IMR-90 (cell line): ENCODE measurements around the gene SP7. TPM values are rescaled to one million over a fixed set of nuclear protein-coding genes. Genes with fewer than 3 reads are reported as not detected.

Experiments
- ATAC-seq: fragments of 200-7000 bp; cut with Tn5 transposase; 2 replicates; pipeline ENCODE4 v1.9.1; 2020; ENCODE audit warnings: low read depth, mild to moderate bottlenecking, moderate library complexity
- Bru-seq: library from RNA; stranded (reverse); fragments of 400-500 nt; gene quantifications from one replicate; lab custom pipeline; 2021; lab: Mats Ljungman, UMichigan
- BruChase-seq, 2 experiments: library from RNA; stranded (reverse); fragments of 400-500 nt; gene quantifications; one replicate each; lab custom pipeline; 2021; lab: Mats Ljungman, UMichigan
- BruUV-seq: library from RNA; stranded (reverse); fragments of 400-500 nt; replicated peaks from 2 replicates; lab custom pipeline; 2021; lab: Mats Ljungman, UMichigan
- CTCF ChIA-PET: fragments of 300-600 bp; formaldehyde crosslinking; extraction: SDS; loops from one replicate; lab custom pipeline; 2021; ENCODE audit warnings: antibody characterized with exemption; lab: Yijun Ruan, JAX
- POLR2A ChIA-PET: fragments of 300-600 bp; sonication (Branson Sonifier 250); formaldehyde crosslinking; loops from one replicate; lab custom pipeline; 2022; ENCODE audit warnings: antibody characterized with exemption; ENCODE audit not compliant: unreplicated experiment; lab: Charles Lee
- DNase-seq: peaks from one replicate; pipeline ENCODE4 v3.0.0; 2013
- H2AFZ ChIP-seq: replicated peaks from 2 replicates; pipeline ENCODE3; 2013; ENCODE audit warnings: low read length, mild to moderate bottlenecking; ENCODE audit not compliant: poor library complexity
- H2AK5ac ChIP-seq: 2 replicates; pipeline ENCODE4 v1.6.1; 2013; ENCODE audit warnings: low read depth, low read length, inconsistent platforms
- H2AK9ac ChIP-seq: replicated peaks from 2 replicates; pipeline ENCODE3; 2013; ENCODE audit warnings: mild to moderate bottlenecking, low read depth, low read length, moderate library complexity; ENCODE audit not compliant: poor library complexity
- H2BK120ac ChIP-seq: 2 replicates; pipeline ENCODE4 v1.6.1; 2013; ENCODE audit warnings: low read depth, low read length, inconsistent platforms
- H2BK15ac ChIP-seq: 3 replicates; pipeline ENCODE4 v1.6.1; 2013; ENCODE audit warnings: low read depth, low read length, inconsistent platforms
- H2BK20ac ChIP-seq: 2 replicates; pipeline ENCODE4 v1.6.1; 2013; ENCODE audit warnings: low read depth, mild to moderate bottlenecking, inconsistent platforms, low read length, moderate library complexity
- H2BK5ac ChIP-seq: 2 replicates; pipeline ENCODE4 v1.6.1; 2013; ENCODE audit warnings: mild to moderate bottlenecking, low read depth, low read length, inconsistent platforms; ENCODE audit not compliant: poor library complexity, severe bottlenecking
- H3K14ac ChIP-seq: replicated peaks from 2 replicates; pipeline ENCODE4 v1.6.1; 2013; ENCODE audit warnings: low read depth, low read length, inconsistent platforms
- H3K18ac ChIP-seq: 2 replicates; pipeline ENCODE4 v1.6.1; 2013; ENCODE audit warnings: low read depth, low read length, control low read depth
- H3K23ac ChIP-seq: 2 replicates; pipeline ENCODE4 v1.6.1; 2013; ENCODE audit warnings: low read depth, low read length, inconsistent platforms
- H3K27ac ChIP-seq: 2 replicates; pipeline ENCODE4 v1.5.1; 2013; ENCODE audit warnings: mild to moderate bottlenecking, control low read depth, low read length; ENCODE audit not compliant: insufficient read depth
- H3K27me3 ChIP-seq: 2 replicates; pipeline ENCODE4 v1.6.1; 2013; ENCODE audit warnings: low read length; ENCODE audit not compliant: control insufficient read depth, insufficient read depth
- H3K36me3 ChIP-seq: 2 replicates; pipeline ENCODE4 v1.6.1; 2013; ENCODE audit warnings: low read length, mixed read lengths; ENCODE audit not compliant: control insufficient read depth, insufficient read depth
- H3K4ac ChIP-seq: 2 replicates; pipeline ENCODE4 v1.6.1; 2013; ENCODE audit warnings: low read depth, low read length, inconsistent platforms
- H3K4me1 ChIP-seq: 2 replicates; pipeline ENCODE4 v1.6.1; 2013; ENCODE audit warnings: low read length, mixed read lengths; ENCODE audit not compliant: control insufficient read depth, insufficient read depth
- H3K4me2 ChIP-seq: 2 replicates; pipeline ENCODE4 v1.6.1; 2013; ENCODE audit warnings: low read depth, mild to moderate bottlenecking, control low read depth, low read length, moderate library complexity
- H3K4me3 ChIP-seq: 2 replicates; pipeline ENCODE4 v1.5.1; 2013; ENCODE audit warnings: low read depth, mild to moderate bottlenecking, control low read depth, low read length, moderate library complexity; ENCODE audit not compliant: insufficient read depth
- H3K56ac ChIP-seq: 2 replicates; pipeline ENCODE4 v1.6.1; 2013; ENCODE audit warnings: low read length, inconsistent platforms; ENCODE audit not compliant: insufficient read depth; ENCODE audit errors: extremely low read depth
- H3K79me1 ChIP-seq, 2 experiments: 2 replicates each; pipeline ENCODE4 v1.6.1; 2013; ENCODE audit warnings: low read length in 2 of 2, inconsistent platforms in 1 of 2, low read depth in 1 of 2
- H3K9ac ChIP-seq: 2 replicates; pipeline ENCODE4 v1.6.1; 2013; ENCODE audit warnings: low read depth, low read length, control low read depth
- H3K9me1 ChIP-seq: 2 replicates; pipeline ENCODE4 v1.6.1; 2013; ENCODE audit warnings: low read length, inconsistent platforms; ENCODE audit not compliant: insufficient read depth
- H3K9me3 ChIP-seq: 2 replicates; pipeline ENCODE4 v1.6.1; 2013; ENCODE audit warnings: low read length; ENCODE audit not compliant: control insufficient read depth, insufficient read depth
- H4K20me1 ChIP-seq: 2 replicates; pipeline ENCODE4 v1.6.1; 2013; ENCODE audit warnings: low read length, inconsistent platforms; ENCODE audit not compliant: insufficient read depth
- H4K5ac ChIP-seq: 2 replicates; pipeline ENCODE4 v1.6.1; 2013; ENCODE audit warnings: mild to moderate bottlenecking, low read depth, low read length, control low read depth
- H4K8ac ChIP-seq, 2 experiments: 2 replicates each; pipeline ENCODE4 v1.6.1; 2013; ENCODE audit warnings: low read depth in 2 of 2, low read length in 2 of 2, control low read depth in 1 of 2, inconsistent platforms in 1 of 2
- H4K91ac ChIP-seq: 2 replicates; pipeline ENCODE4 v1.6.1; 2013; ENCODE audit warnings: low read depth, low read length, inconsistent platforms; ENCODE audit not compliant: insufficient read depth
- BHLHE40 ChIP-seq: fragments of 150-350 bp; IDR thresholded peaks from 2 replicates; pipeline ENCODE4 v1.6.1; 2016; ENCODE audit warnings: mild to moderate bottlenecking, low read depth, low read length
- CEBPB ChIP-seq: IDR thresholded peaks from 2 replicates; pipeline ENCODE4 v1.6.1; 2012; ENCODE audit warnings: low read depth, low read length, improper control_type of control experiment
- CHD1 ChIP-seq: IDR thresholded peaks from 2 replicates; pipeline ENCODE4 v1.6.1; 2012; ENCODE audit warnings: low read depth, low read length, improper control_type of control experiment
- FOS ChIP-seq: fragments of 150-350 bp; IDR thresholded peaks from 2 replicates; pipeline ENCODE4 v1.6.1; 2016; ENCODE audit warnings: low read depth, low read length
- MAFK ChIP-seq: IDR thresholded peaks from 2 replicates; pipeline ENCODE4 v1.6.1; 2012; ENCODE audit warnings: low read depth, low read length, improper control_type of control experiment
- MAZ ChIP-seq: IDR thresholded peaks from 2 replicates; pipeline ENCODE4 v1.6.1; 2012; ENCODE audit warnings: low read depth, mild to moderate bottlenecking, low read length, improper control_type of control experiment, moderate library complexity, borderline replicate concordance
- NFE2L2 ChIP-seq: fragments of 150-350 bp; IDR thresholded peaks from 2 replicates; pipeline ENCODE4 v1.6.1; 2016; ENCODE audit warnings: low read depth, mild to moderate bottlenecking, low read length
- POLR2A ChIP-seq: IDR thresholded peaks from 2 replicates; pipeline ENCODE4 v1.6.1; 2012; ENCODE audit warnings: mild to moderate bottlenecking, low read depth, low read length
- RAD21 ChIP-seq: IDR thresholded peaks from 2 replicates; pipeline ENCODE4 v1.6.1; 2012; ENCODE audit warnings: low read length, improper control_type of control experiment
- RCOR1 ChIP-seq: IDR thresholded peaks from 2 replicates; pipeline ENCODE4 v1.6.1; 2012; ENCODE audit warnings: mild to moderate bottlenecking, low read length, improper control_type of control experiment; ENCODE audit not compliant: insufficient replicate concordance
- RFX5 ChIP-seq: IDR thresholded peaks from 2 replicates; pipeline ENCODE4 v1.8.0; 2012; ENCODE audit warnings: low read depth, mild to moderate bottlenecking, low read length, moderate library complexity
- SMC3 ChIP-seq: fragments of 150-350 bp; IDR thresholded peaks from 2 replicates; pipeline ENCODE4 v1.6.1; 2016; ENCODE audit warnings: low read depth, mild to moderate bottlenecking, antibody characterized with exemption, low read length, moderate library complexity
- WGBS, 2 experiments: methylation state at CpG; one replicate each; pipeline versions ENCODE4 v1.1.5 to v1.1.7; 2013; ENCODE audit warnings: missing lambda C conversion rate in 2 of 2; ENCODE audit not compliant: insufficient read length in 1 of 2; ENCODE audit errors: extremely low coverage in 2 of 2; 5-methylcytosine and 5-hydroxymethylcytosine counted together
- dilution Hi-C: fragments of 300-500 bp; cut with HindIII; formaldehyde crosslinking; loops from one replicate; pipeline ENCODE4 v1.14.3; 2018; ENCODE audit warnings: low sequenced_read_pairs; ENCODE audit not compliant: unreplicated experiment
- in situ Hi-C: fragments of 300-500 bp; cut with MboI; formaldehyde crosslinking; loops from 3 replicates; pipeline ENCODE4 v1.14.3; 2019; ENCODE audit warnings: low sequenced_read_pairs, inconsistent platforms, mixed read lengths
- intact Hi-C: fragments of 100-400 bp; cut with micrococcal nuclease; formaldehyde crosslinking; loops from 2 replicates; pipeline ENCODE4 v1.10.0; 2022
- long read RNA-seq: library from polyadenylated mRNA; unstranded; transcript quantifications from one replicate; pipeline ENCODE4 v2.0.0, GENCODE V29; 2021; ENCODE audit not compliant: unreplicated experiment
- polyA plus RNA-seq, 3 experiments: library from polyadenylated mRNA; depleted of rRNA; stranded (reverse); fragments of >200 nt; gene quantifications; 2 replicates each; pipeline ENCODE4 v1.2.3, GENCODE V29; 2012; ENCODE audit warnings: low replicate concordance in 1 of 3
- total RNA-seq: library from RNA; depleted of rRNA; stranded (reverse); fragments of >200 nt; gene quantifications from 2 replicates; pipeline ENCODE4 v1.2.3, GENCODE V29; 2012; rRNA removed
- TF ChIP-seq, protein P1 (sequence below): conservative IDR thresholded peaks from 2 replicates; pipeline ENCODE4 v1.5.1; 2012; ENCODE audit warnings: mild to moderate bottlenecking, low read depth, low read length, improper control_type of control experiment
- TF ChIP-seq, protein P2 (sequence below): fragments of 150-350 bp; IDR thresholded peaks from 2 replicates; pipeline ENCODE4 v1.6.1; 2016; ENCODE audit warnings: low read depth, mild to moderate bottlenecking, low read length, moderate library complexity, borderline replicate concordance
- TF ChIP-seq, protein P3 (sequence below): fragments of 150-350 bp; IDR thresholded peaks from 2 replicates; pipeline ENCODE4 v1.6.1; 2017; ENCODE audit warnings: mild to moderate bottlenecking, antibody characterized with exemption, low read length, low read depth

Gene SP7
- total RNA-seq (not detected in 2 replicates), polyA plus RNA-seq (2012; rRNA removed) (not detected in 2 replicates), Bru-seq, nascent RNA (percentile 12 among the genes with signal in this experiment), BruChase-seq, experiment 1, labeled RNA remaining after a 6-hour chase (percentile 17 among the genes with signal in this experiment), BruChase-seq, experiment 2, labeled RNA remaining after a 2-hour chase (percentile 12 among the genes with signal in this experiment)
- polyA plus RNA-seq (2012; cell fraction: cytosol; rRNA removed) = not detected in 2 replicates
- not detected in 2 replicates for polyA plus RNA-seq (2012; cell fraction: nucleus; rRNA removed; ENCODE audit: low replicate concordance)
- long read RNA-seq = 0 reads

DNA sequence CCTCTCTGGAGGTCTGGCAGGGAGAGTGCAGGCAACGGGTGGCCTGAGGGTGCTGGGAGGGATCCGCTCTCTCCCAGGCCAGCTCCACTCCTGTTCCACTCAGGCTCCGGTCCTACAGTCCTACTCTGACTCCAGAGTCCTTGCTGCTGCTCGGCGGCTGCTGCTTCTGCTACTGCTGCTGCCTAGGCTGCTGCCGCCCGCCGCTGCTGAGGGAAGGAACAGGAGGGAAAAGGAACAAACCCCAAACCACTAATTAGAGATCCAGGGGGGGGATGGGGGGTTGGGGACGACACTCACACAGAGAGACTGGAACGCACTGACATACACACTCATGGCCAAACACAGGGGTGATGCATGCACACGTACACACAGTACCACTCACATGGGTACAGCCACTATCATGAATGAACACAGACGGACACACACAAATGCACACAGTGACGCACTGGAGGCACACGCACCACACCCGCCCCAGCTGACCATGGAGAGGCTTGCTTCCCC lies at the start of gene SP7:
TSS of gene SP7 (minus strand) at position 174 of the 501 bp plus-strand sequence. CDS start 708 bp downstream, outside the sequence.
- WGBS, 2 experiments = no CpG with 5 or more reads among the region's 15 CpGs
- no peaks in the 10 kb centered on the region for H3K36me3 ChIP-seq
- peak within 1 kb of the TSS; percentile 52 for H2AK9ac ChIP-seq
- DNase-seq (no peak), ATAC-seq (no peak; the same call in 1 of the 2 replicates)
- H3K23ac ChIP-seq = 0 out of 2 replicates have a peak within 1 kb of the TSS, but pooled peaks have one; percentile 59
- no peaks in the 10 kb centered on the region for H3K4me1 ChIP-seq
- no peak within 1 kb of the TSS for H3K56ac ChIP-seq
- no peak within 1 kb of the TSS for H3K18ac ChIP-seq
- no peaks in the 10 kb centered on the region for H3K79me1 ChIP-seq
- no peaks in the 10 kb centered on the region for H4K20me1 ChIP-seq
- H3K4me2 ChIP-seq = no peak within 1 kb of the TSS
- H3K9me3 ChIP-seq = no peaks in the 10 kb centered on the region
- H2AFZ ChIP-seq = no peak within 1 kb of the TSS
- H4K91ac ChIP-seq = no peak within 1 kb of the TSS
- H3K14ac ChIP-seq = no peak within 1 kb of the TSS; the same call in 1 of the 2 replicates
- H4K5ac ChIP-seq = no peak within 1 kb of the TSS
- no peak for TF ChIP-seq CEBPB
- TF ChIP-seq RCOR1 = no peak
- no peak for TF ChIP-seq FOS
- TF ChIP-seq MAFK = no peak
- no peak for TF ChIP-seq NFE2L2
- no peak for TF ChIP-seq RAD21
- TF ChIP-seq, protein P1, sequence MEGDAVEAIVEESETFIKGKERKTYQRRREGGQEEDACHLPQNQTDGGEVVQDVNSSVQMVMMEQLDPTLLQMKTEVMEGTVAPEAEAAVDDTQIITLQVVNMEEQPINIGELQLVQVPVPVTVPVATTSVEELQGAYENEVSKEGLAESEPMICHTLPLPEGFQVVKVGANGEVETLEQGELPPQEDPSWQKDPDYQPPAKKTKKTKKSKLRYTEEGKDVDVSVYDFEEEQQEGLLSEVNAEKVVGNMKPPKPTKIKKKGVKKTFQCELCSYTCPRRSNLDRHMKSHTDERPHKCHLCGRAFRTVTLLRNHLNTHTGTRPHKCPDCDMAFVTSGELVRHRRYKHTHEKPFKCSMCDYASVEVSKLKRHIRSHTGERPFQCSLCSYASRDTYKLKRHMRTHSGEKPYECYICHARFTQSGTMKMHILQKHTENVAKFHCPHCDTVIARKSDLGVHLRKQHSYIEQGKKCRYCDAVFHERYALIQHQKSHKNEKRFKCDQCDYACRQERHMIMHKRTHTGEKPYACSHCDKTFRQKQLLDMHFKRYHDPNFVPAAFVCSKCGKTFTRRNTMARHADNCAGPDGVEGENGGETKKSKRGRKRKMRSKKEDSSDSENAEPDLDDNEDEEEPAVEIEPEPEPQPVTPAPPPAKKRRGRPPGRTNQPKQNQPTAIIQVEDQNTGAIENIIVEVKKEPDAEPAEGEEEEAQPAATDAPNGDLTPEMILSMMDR = no peak
- TF ChIP-seq, protein P2, sequence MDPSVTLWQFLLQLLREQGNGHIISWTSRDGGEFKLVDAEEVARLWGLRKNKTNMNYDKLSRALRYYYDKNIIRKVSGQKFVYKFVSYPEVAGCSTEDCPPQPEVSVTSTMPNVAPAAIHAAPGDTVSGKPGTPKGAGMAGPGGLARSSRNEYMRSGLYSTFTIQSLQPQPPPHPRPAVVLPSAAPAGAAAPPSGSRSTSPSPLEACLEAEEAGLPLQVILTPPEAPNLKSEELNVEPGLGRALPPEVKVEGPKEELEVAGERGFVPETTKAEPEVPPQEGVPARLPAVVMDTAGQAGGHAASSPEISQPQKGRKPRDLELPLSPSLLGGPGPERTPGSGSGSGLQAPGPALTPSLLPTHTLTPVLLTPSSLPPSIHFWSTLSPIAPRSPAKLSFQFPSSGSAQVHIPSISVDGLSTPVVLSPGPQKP = no peak
- no peak for TF ChIP-seq SMC3
- TF ChIP-seq CHD1 = no peak
- no peak for TF ChIP-seq MAZ
- no peak for TF ChIP-seq BHLHE40
- TF ChIP-seq, protein P3, sequence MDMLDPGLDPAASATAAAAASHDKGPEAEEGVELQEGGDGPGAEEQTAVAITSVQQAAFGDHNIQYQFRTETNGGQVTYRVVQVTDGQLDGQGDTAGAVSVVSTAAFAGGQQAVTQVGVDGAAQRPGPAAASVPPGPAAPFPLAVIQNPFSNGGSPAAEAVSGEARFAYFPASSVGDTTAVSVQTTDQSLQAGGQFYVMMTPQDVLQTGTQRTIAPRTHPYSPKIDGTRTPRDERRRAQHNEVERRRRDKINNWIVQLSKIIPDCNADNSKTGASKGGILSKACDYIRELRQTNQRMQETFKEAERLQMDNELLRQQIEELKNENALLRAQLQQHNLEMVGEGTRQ = no peak
- TF ChIP-seq RFX5 = no peak
- TF ChIP-seq POLR2A = no peak
- no peak within 1 kb of the TSS for H3K9ac ChIP-seq
- POLR2A ChIA-PET = no interaction called here
- H3K27ac ChIP-seq = no peak within 1 kb of the TSS
- intact Hi-C loops = no loop called here
- H3K9me1 ChIP-seq = peaks cover 6% of the 10 kb centered on the region; the same call in 1 of the 2 replicates
- no peak within 1 kb of the TSS for H4K8ac ChIP-seq
- H3K27me3 ChIP-seq = peaks cover 84% of the 10 kb centered on the region
- no TSS peak for BruUV-seq
- dilution Hi-C loops = no loop called here
- peak within 1 kb of the TSS; percentile 23; the same call in 1 of the 2 replicates for H2AK5ac ChIP-seq
- no peak within 1 kb of the TSS for H2BK120ac ChIP-seq
- H2BK15ac ChIP-seq = no peak within 1 kb of the TSS
- no peak within 1 kb of the TSS for H3K4ac ChIP-seq
- CTCF ChIA-PET = interaction anchor here (1.3 kb wide), 1 partner anchor 9 kb away, joined by 3 read pairs; no protein-coding TSS in a partner anchor
- no peak within 1 kb of the TSS for H3K4me3 ChIP-seq
- H2BK5ac ChIP-seq = no peak within 1 kb of the TSS
- in situ Hi-C loops = no loop called here
- H2BK20ac ChIP-seq = no peak within 1 kb of the TSS
